Measurements from ENCODE around the gene ANKRD65.

ANKRD65 gene

GRCh38 chr1:1441002-1441888 is 20.2 kb upstream of the ANKRD65 start:
- peak; percentile 45 for DNase-seq

DNA sequence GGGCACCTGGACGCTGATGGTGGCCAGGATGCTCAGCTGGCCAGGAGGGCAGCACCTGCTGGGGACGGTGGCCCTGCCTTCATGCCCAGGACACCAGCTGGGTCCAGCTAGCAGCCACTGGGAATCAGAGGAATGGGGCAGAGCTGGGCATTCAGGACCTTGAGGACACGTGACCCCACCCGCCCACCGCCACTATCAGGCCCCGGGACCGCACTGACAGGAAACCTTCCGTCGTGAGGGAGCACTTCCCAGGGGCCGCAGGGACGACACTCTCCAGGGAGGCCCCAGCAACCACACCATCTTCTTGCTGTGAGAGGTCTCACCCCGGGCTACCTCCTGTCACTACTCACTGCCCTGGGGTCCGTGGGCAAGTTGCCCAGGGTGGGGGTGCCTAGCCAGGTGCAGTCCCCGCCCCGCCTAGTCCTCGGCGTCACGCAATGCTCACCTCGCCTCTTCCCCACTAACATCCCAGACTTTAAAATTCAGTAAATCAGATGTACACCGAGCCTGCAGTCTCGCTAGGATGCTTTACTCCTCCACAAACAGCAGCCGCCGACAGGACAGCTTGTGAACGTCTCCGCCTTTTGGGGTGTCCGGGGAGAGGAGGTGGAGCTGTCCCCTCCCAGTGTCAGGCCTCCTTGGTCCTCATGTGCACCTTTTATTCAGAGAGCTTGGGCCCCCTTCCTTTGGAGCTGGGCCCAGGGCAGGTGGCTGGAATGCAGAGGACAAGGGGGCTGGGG is 19.4 kb upstream of the ANKRD65 start:
- no peak for DNase-seq

GRCh38 chr1:1439546-1440261 is 18.6 kb upstream of the ANKRD65 start:
- DNase-seq, result no peak

DNA sequence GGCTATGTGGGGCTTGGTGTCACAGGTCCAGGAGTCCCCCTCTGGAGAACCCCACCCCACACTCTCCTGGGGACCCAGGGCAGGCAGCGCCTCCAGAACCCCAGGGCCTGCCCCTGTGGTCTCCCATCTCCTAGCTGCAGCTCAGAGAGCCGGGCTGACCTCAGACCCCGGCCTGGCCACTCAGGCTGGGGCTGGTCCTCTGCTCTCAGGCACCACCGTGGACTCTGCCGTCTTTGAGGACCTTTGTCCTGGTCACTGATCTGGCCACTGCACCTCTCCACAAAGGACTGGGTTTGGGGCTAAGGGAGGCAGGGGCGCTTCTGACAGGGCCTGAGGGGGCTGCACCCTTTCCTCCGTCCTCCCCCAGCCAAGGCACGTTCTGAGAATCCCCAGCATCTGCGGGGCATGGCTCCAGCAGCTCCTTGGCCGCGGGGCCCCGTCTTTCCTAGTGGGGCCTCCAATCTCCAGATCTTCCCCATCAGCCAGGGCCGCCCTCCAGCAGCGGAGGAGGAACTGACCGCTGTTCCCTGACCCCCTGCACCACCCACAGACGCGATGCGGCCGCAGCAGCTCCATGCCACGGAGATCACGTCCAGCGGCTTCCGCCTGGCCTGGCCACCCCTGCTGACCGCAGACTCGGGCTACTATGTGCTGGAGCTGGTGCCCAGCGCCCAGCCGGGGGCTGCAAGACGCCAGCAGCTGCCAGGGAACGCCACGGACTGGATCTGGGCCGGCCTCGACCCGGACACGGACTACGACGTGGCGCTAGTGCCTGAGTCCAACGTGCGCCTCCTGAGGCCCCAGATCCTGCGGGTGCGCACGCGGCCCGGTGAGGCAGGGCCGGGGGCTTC is 17.7 kb upstream of the ANKRD65 start:
- DNase-seq, result no peak

DNA sequence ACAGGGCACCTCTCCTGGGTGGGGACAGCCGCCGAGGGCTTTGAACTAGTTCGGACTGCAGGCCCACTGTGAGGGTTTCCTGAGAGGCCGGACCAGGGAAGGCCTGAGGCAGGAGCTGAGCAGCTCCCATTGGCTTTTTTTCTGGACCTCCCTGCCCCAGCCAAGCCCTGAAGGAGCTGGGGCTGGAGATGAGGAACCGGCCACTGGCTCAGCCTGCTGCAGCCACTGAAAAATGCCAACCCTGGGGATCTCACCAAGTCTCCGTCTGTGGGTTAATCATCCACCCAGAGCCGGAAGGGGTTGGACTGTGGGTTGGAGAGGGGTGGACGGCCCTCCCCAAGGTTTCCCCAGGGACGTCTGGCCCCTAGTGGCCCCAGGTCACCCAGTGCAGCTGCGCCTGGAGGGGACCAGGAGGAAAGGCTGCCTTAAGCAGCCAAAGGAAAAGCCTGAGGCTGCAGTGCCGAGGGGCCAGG is 16.9 kb upstream of the ANKRD65 start:
- DNase-seq, result no peak

GRCh38 chr1:1437033-1437903 is 16.2 kb upstream of the ANKRD65 start:
- DNase-seq, result no peak

- no peak for DNase-seq
Measured at GRCh38 chr1:1436630-1437032, 15.6 kb upstream of the ANKRD65 start.

- no peak for DNase-seq
Measured at GRCh38 chr1:1435911-1436629, 15.0 kb upstream of the ANKRD65 start.

- peak; percentile 57 for DNase-seq
Measured at GRCh38 chr1:1435106-1435903, 14.2 kb upstream of the ANKRD65 start, which contains the start of gene VWA1. TSS of gene VWA1 (plus strand) at chr1:1435690. CDS start at chr1:1435749, 59 bp downstream.

- no peak for DNase-seq
Measured at GRCh38 chr1:1434824-1435105, 13.7 kb upstream of the ANKRD65 start.

GRCh38 chr1:1434131-1434823 is 13.2 kb upstream of the ANKRD65 start:
- no peak for DNase-seq

GRCh38 chr1:1433804-1434130 is 12.7 kb upstream of the ANKRD65 start:
- DNase-seq, result no peak

GRCh38 chr1:1432951-1433803 is 12.1 kb upstream of the ANKRD65 start:
- DNase-seq, result no peak

GRCh38 chr1:1432274-1432950 is 11.3 kb upstream of the ANKRD65 start:
- DNase-seq, result no peak

DNA sequence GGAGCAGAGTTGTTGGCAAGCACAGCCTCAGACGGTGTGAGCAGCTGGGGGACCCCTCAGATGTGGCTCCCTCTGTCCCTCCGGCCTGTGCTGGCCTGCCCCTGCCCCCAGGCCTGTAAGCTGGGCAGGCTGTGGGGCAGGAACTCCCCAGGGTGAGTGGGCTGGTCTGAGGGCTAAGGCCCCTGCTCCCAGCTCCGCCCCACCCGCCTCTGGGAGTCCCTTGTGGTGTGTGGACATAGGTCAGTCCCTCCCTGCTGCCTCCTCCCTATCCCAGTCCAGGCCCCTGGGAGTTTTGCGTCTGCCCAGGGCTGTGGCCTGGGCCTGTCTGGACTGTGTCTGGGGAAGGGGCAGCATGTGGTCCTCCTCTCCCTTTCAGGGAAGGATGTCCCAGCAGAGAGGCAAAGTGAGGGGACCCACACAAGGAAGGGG is 10.8 kb upstream of the ANKRD65 start:
- no peak for DNase-seq

DNA sequence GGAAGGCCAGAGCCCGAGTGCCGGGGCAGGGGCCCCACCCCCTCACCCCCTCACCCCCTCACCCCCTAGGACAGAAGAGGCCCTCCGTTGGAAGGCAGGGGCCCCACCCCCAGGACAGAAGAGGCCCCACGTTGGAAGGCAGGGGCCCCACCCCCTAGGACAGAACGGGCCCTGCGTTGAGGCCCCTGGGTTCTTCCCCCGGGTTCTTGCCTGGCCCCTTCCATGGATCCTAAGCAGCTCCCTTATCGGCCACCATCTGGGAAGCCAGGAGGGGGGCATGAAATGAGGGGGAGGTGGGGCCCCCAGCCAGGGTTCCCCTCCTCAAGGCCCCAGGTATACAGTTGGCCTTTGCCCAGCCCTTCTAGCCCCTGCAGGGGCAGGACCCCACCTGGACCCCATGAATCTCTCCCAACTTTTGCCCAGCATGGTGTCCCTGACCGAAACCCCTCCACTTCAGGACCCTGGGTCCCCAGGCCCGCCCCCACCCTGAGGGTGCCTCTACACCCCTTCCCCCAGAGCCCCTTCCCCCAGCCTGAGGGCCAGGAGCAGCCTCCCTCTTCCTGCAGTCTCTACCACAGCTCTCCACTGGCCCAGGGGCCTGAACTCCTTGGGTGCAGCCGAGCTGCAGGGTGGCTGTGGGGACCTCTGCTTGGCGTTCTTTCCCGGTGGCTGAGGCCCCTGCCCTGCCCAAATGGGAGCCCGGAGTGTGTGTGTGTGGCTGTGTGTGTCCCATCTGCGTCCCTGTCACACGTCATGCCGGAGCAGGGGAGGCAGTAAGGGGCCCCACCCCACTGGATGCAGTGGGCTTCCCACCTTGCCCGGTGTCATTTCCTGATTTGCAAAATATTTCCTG is 10.1 kb upstream of the ANKRD65 start:
- DNase-seq, result no peak
